ENCODE data around the gene SREK1. TPM values are rescaled to one million over a fixed set of nuclear protein-coding genes. Genes with fewer than 3 reads are reported as not detected.
A peak's percentile ranks its signal among the peaks of the same experiment; 100 is the strongest.

The SREK1 gene
- total RNA-seq, 1 donor from 2014 or later, result 31.6 TPM

DNA sequence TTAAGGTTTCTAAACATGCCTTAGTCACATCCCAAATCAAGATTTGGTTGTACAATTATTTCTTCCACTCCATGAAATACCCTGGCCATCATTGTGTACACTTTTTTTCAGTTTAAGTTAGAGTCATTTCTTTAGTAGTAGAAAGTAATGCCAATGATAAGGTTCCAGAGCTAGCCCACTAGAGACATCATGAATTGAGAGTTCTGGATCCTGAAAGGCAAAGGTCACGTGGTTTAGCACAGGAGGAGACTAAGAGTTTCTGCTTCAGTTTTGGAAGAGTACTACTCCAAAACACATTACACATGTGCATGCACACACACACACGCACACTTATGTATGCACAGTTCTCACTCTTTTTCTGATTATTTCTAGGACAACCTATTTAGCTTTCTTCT, 4.8 kb upstream of the SREK1 start:
- TF ChIP-seq, protein P1, sequence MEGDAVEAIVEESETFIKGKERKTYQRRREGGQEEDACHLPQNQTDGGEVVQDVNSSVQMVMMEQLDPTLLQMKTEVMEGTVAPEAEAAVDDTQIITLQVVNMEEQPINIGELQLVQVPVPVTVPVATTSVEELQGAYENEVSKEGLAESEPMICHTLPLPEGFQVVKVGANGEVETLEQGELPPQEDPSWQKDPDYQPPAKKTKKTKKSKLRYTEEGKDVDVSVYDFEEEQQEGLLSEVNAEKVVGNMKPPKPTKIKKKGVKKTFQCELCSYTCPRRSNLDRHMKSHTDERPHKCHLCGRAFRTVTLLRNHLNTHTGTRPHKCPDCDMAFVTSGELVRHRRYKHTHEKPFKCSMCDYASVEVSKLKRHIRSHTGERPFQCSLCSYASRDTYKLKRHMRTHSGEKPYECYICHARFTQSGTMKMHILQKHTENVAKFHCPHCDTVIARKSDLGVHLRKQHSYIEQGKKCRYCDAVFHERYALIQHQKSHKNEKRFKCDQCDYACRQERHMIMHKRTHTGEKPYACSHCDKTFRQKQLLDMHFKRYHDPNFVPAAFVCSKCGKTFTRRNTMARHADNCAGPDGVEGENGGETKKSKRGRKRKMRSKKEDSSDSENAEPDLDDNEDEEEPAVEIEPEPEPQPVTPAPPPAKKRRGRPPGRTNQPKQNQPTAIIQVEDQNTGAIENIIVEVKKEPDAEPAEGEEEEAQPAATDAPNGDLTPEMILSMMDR (IDR thresholded peaks at IDR 0.05), result no peak
- no peaks in the 10 kb centered on the region for H3K27me3 ChIP-seq
- H3K36me3 ChIP-seq, result no peaks in the 10 kb centered on the region
- no peak for DNase-seq (ENCODE audit: low spot score in 2 of 2)
- no peak overlapping the region for H3K27ac ChIP-seq
- no peak overlapping the region for H3K4me3 ChIP-seq
- peaks cover 0 to 5% of the 10 kb centered on the region in 2 donors for H3K4me1 ChIP-seq
- no peaks in the 10 kb centered on the region for H3K9me3 ChIP-seq
- intact Hi-C loops (cut with DNase I), result no loop called here

DNA sequence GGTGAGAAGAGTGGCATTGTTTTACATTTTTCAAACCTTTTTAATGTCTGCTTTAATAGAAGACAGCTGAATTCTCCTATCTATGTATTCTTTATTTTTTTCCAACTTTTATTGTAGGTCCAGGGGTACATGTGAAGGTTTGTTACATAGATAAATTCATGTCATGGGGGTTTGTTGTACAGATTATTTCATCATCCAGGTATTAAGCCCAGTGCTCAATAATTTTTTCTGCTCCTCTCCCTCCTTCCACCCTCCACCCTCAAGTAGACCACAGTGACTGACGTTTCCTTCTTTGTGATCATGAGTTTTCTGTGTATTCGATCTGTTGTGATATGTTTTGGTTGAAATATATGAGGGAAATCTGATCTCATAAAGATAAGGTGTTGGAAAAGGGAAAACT, 1.7 kb upstream of the SREK1 start:
- Histone ChIP-seq H3K27me3 (no peaks in the 10 kb centered on the region), H3K4me3 (no peak overlapping the region), H3K27ac (no peak overlapping the region), H3K4me1 (peaks cover 0 to 8% of the 10 kb centered on the region in 2 donors), H3K9me3 (no peaks in the 10 kb centered on the region), H3K36me3 (no peaks in the 10 kb centered on the region)
- no peak for DNase-seq (ENCODE audit: low spot score in 2 of 2)
- TF ChIP-seq, protein P1 (IDR thresholded peaks at IDR 0.05), result no peak
- intact Hi-C loops (cut with DNase I), result loop anchor here (5.0 kb wide), 2 partner anchors 660 to 1980 kb away; partner anchors contain the start of gene ADAMTS6

GRCh38 chr5:66143473-66144073, 527 bp upstream of the SREK1 start:
- Histone ChIP-seq H3K36me3 (no peaks in the 10 kb centered on the region), H3K4me3 (peak overlapping the region; percentile 89 to 92), H3K9me3 (no peaks in the 10 kb centered on the region), H3K27me3 (no peaks in the 10 kb centered on the region), H3K4me1 (peaks cover 0 to 11% of the 10 kb centered on the region in 2 donors), H3K27ac (peak overlapping the region; percentile 98 to 100)
- TF ChIP-seq, protein P1 (IDR thresholded peaks at IDR 0.05), result no peak
- intact Hi-C loops (cut with DNase I), result loop anchor here (1.0 to 5.0 kb wide), 5 partner anchors 218 to 1981 kb away; partner anchors contain the start of genes ADAMTS6, NLN, SGTB and SHLD3
- DNase-seq (ENCODE audit: low spot score in 2 of 2), result no peak

GRCh38 chr5:66144834-66145390, 812 bp downstream of the SREK1 start:
- Histone ChIP-seq H3K4me1 (peaks cover 0 to 11% of the 10 kb centered on the region in 2 donors), H3K9me3 (no peaks in the 10 kb centered on the region), H3K4me3 (peak overlapping the region; percentile 89 to 92), H3K27ac (peak overlapping the region; percentile 98 to 100), H3K36me3 (no peaks in the 10 kb centered on the region), H3K27me3 (no peaks in the 10 kb centered on the region)
- TF ChIP-seq, protein P1 (IDR thresholded peaks at IDR 0.05), result no peak
- no peak for DNase-seq (ENCODE audit: low spot score in 2 of 2)
- intact Hi-C loops (cut with DNase I), result loop anchor here (1.0 to 5.0 kb wide), 5 partner anchors 220 to 1983 kb away; partner anchors contain the start of genes ADAMTS6, NLN, SGTB and SHLD3

GRCh38 chr5:66145737-66146136, 1.6 kb downstream of the SREK1 start:
- peaks cover 0 to 11% of the 10 kb centered on the region in 2 donors for H3K4me1 ChIP-seq
- H3K36me3 ChIP-seq, result no peaks in the 10 kb centered on the region
- H3K9me3 ChIP-seq, result no peaks in the 10 kb centered on the region
- intact Hi-C loops (cut with DNase I), result loop anchor here (2.0 kb wide), 1 partner anchor 521 kb away; the partner anchor contains the start of genes SHLD3, TRAPPC13 and TRIM23
- no peaks in the 10 kb centered on the region for H3K27me3 ChIP-seq
- no peak for DNase-seq (ENCODE audit: low spot score in 2 of 2)
- H3K4me3 ChIP-seq, result peak overlapping the region; percentile 89 to 92
- H3K27ac ChIP-seq, result peak overlapping the region; percentile 98 to 100
- TF ChIP-seq, protein P1 (IDR thresholded peaks at IDR 0.05), result no peak

All from ascending aorta (tissue), 2 donors.